Ammon's horn (tissue), 1 donor: ENCODE measurements around the gene SOX9.

Source experiments
- DNase-seq: peaks from one replicate; pipeline ENCODE4 v3.0.0-alpha.2; 2016; ENCODE audit warnings: low spot score

Gene SOX9

GRCh38 chr17:72162569-72162968 is 41.7 kb downstream of the SOX9 start:
- DNase-seq, result no peak

- no peak for DNase-seq
Observed at GRCh38 chr17:72163474-72163873, 42.7 kb downstream of the SOX9 start.

GRCh38 chr17:72164158-72164739 is 43.4 kb downstream of the SOX9 start:
- no peak for DNase-seq

GRCh38 chr17:72165192-72165866 is 44.5 kb downstream of the SOX9 start:
- DNase-seq, result no peak

- DNase-seq, result no peak
Observed at GRCh38 chr17:72165867-72166439, 45.1 kb downstream of the SOX9 start.

GRCh38 chr17:72167593-72167992 is 46.8 kb downstream of the SOX9 start:
- no peak for DNase-seq

GRCh38 chr17:72169823-72170222 is 49.0 kb downstream of the SOX9 start:
- DNase-seq, result no peak

GRCh38 chr17:72171703-72172667 is 51.2 kb downstream of the SOX9 start:
- peak; percentile 77 for DNase-seq

GRCh38 chr17:72173499-72174116 is 52.8 kb downstream of the SOX9 start:
- peak; percentile 37 for DNase-seq

- no peak for DNase-seq
Observed at GRCh38 chr17:72175263-72175662, 54.4 kb downstream of the SOX9 start.
